GM19239 (cell line): ENCODE data around the gene MARK4.
"Not testable (repeated sequence)": the region's sequence is repeated elsewhere in the genome, so short reads cannot be mapped to it uniquely, and the experiment has no call there.

Source experiments
- DNase-seq: peaks from one replicate; pipeline ENCODE4 v3.0.0; 2011; ENCODE audit warnings: low spot score; ENCODE audit not compliant: insufficient read length
- FAIRE-seq: peaks from 2 replicates; lab custom pipeline; 2011; peaks lifted over from hg19 to GRCh38; lab: Jason Lieb, UNC

Gene MARK4

GRCh38 chr19:45331411-45331810, 80.3 kb downstream of the MARK4 start:
- no peak for DNase-seq

GRCh38 chr19:45333609-45334303, 82.7 kb downstream of the MARK4 start:
- no peak for DNase-seq
- no peak for FAIRE-seq

More at GRCh38 chr19:45331411-45331810, 80.3 kb downstream of the MARK4 start:
- FAIRE-seq: no peak

- FAIRE-seq, DNase-seq: not testable (repeated sequence)
Observed at GRCh38 chr19:45334881-45335280, 83.8 kb downstream of the MARK4 start.

- no peak for FAIRE-seq
- no peak for DNase-seq
Observed at GRCh38 chr19:45336696-45337251, 85.7 kb downstream of the MARK4 start.

- FAIRE-seq: no peak
Observed at GRCh38 chr19:45339629-45340028, 88.6 kb downstream of the MARK4 start.

GRCh38 chr19:45340232-45340898, 89.3 kb downstream of the MARK4 start, which contains the start of gene KLC3:
Gene KLC3 (plus strand): TSS chr19:45340750. CDS start chr19:45345542, 4,792 bp downstream.
- DNase-seq (peak; percentile 59), FAIRE-seq (no peak)

More at GRCh38 chr19:45339629-45340028, 88.6 kb downstream of the MARK4 start:
- DNase-seq: no peak

- FAIRE-seq: no peak
- no peak for DNase-seq
Observed at GRCh38 chr19:45340899-45341453, 89.9 kb downstream of the MARK4 start.

GRCh38 chr19:45342911-45343310, 91.8 kb downstream of the MARK4 start:
- DNase-seq: no peak
- FAIRE-seq: no peak

GRCh38 chr19:45344621-45345505, 93.8 kb downstream of the MARK4 start:
- DNase-seq (no peak), FAIRE-seq (no peak)

- DNase-seq: no peak
- FAIRE-seq: no peak
Observed at GRCh38 chr19:45345506-45345860, 94.4 kb downstream of the MARK4 start.

GRCh38 chr19:45346449-45346848, 95.4 kb downstream of the MARK4 start:
- FAIRE-seq (no peak), DNase-seq (no peak)

- DNase-seq (no peak), FAIRE-seq (no peak)
Observed at GRCh38 chr19:45347570-45348366, 96.7 kb downstream of the MARK4 start.

- FAIRE-seq: no peak
- no peak for DNase-seq
Observed at GRCh38 chr19:45348367-45349125, 97.5 kb downstream of the MARK4 start.

- DNase-seq (no peak), FAIRE-seq (no peak)
Observed at GRCh38 chr19:45349126-45349415, 98.0 kb downstream of the MARK4 start.

- DNase-seq (no peak), FAIRE-seq (no peak)
Observed at GRCh38 chr19:45349430-45349941, 98.4 kb downstream of the MARK4 start.

GRCh38 chr19:45350477-45351058, 99.5 kb downstream of the MARK4 start:
- FAIRE-seq: no peak
- no peak for DNase-seq

GRCh38 chr19:45351401-45351952, 100.4 kb downstream of the MARK4 start:
- DNase-seq (no peak), FAIRE-seq (no peak)

GRCh38 chr19:45352062-45352461, 101.0 kb downstream of the MARK4 start:
- no peak for DNase-seq
- FAIRE-seq: no peak
